HG03280 (cell line): ENCODE results near the gene KIF23.
"Not testable (repeated sequence)": the region's sequence is repeated elsewhere in the genome, so short reads cannot be mapped to it uniquely, and the experiment has no call there.

Source experiments
- ATAC-seq: cut with Tn5 transposase; IDR thresholded peaks from one replicate; pipeline ENCODE4 v1.9.1; 2021; ENCODE audit warnings: mild to moderate bottlenecking, moderate library complexity; ENCODE audit not compliant: unreplicated experiment

KIF23 gene

DNA sequence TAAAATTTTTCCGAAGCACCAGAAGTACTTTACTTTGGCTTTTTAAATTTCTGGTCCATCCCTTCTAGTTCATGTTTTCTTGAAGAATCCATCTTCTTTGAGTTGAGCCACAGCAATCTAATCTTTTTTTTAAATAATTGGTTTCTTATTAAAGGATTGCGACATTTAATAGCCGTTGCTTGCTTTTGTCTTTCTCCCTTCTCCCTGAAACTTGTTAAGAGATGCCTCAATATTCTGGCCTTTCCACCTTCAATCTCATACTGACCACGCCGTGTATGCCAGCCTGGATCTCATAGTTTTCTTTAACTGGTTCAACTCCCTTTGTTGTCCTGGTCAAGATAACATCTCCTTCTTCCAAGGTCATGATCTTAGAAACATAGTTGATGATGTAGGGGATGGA, 20.1 kb downstream of the KIF23 start:
- no peak for ATAC-seq

- ATAC-seq, result no peak
Observed at GRCh38 chr15:69434679-69435078, 20.5 kb downstream of the KIF23 start.

- no peak for ATAC-seq
Observed at GRCh38 chr15:69435985-69436384, 21.8 kb downstream of the KIF23 start.

DNA sequence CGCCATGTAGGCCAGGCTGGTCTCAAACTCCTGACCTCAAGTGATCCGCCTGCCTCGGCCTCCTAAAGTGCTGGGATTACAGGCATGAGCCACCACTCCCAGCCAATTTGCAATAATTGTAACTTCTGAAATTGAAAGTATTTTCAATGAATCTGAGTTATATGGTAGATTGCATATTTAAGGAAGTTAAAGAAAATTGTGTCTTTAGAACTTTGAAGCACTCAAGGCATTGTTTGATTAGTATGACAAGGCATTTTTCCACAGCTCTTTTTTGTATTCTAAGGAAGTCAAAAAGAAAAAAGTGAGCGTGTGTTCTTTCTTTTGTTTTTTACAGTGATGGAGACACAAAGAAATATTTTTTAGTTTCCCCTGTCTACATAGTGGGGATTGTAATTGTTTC, 22.8 kb downstream of the KIF23 start:
- no peak for ATAC-seq

DNA sequence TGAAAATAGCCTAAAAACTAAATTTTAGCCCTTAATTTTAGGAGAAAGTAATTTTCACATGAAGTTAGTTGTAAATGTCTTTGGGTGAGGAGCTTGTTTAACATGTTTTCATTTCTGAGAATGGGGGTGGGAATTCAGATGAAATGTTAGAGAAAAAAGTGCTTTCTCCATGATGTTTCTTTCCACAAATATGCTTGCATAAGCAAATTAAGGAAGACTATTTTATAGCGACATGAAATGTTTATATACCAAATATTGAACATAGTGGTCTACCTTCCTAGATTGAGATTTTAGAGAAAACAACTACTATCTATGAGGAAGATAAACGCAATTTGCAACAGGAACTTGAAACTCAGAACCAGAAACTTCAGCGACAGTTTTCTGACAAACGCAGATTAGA, 25.5 kb downstream of the KIF23 start:
- ATAC-seq, result no peak

GRCh38 chr15:69443032-69443611, 29.0 kb downstream of the KIF23 start:
- no peak for ATAC-seq

- ATAC-seq, result no peak
Observed at GRCh38 chr15:69444686-69445085, 30.5 kb downstream of the KIF23 start.

GRCh38 chr15:69446953-69447352, 32.8 kb downstream of the KIF23 start:
- no peak for ATAC-seq

- not testable (repeated sequence) for ATAC-seq
Observed at GRCh38 chr15:69450221-69450620, 36.1 kb downstream of the KIF23 start.

DNA sequence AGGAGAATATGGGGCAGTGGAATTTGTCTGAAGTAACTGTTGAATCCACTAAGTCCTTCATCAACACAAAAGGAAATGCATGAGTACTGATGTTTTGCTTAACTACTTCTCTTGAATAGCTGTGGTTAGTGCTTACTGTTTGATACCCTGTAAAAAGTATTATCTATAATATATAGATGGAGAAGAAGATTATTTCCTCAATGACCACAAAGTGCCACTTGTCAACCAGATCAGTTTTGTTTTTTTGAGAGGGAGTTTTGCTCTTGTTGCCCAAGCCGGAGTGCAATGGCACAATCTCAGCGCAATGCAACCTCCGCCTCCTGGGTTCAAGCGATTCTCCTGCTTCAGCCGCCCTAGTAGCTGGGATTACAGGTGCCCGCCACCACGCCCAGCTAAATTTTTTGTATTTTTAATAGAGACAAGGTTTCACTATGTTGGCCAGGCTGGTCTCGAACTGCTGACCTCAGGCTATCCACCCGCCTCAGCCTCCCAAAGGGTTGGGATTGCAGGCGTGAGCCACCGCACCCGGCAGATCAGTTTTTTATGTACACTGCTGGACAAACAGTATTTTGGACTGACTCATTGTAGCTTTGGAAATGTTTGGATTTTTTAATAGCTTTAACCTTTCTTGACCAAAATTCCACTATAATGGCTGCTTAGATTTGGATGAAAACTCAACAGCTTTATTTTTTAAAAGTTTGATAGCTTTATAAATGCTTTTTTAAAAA, 37.0 kb downstream of the KIF23 start:
- no peak for ATAC-seq

- peak; percentile 23 for ATAC-seq
Observed at GRCh38 chr15:69451951-69452691, 38.0 kb downstream of the KIF23 start.

DNA sequence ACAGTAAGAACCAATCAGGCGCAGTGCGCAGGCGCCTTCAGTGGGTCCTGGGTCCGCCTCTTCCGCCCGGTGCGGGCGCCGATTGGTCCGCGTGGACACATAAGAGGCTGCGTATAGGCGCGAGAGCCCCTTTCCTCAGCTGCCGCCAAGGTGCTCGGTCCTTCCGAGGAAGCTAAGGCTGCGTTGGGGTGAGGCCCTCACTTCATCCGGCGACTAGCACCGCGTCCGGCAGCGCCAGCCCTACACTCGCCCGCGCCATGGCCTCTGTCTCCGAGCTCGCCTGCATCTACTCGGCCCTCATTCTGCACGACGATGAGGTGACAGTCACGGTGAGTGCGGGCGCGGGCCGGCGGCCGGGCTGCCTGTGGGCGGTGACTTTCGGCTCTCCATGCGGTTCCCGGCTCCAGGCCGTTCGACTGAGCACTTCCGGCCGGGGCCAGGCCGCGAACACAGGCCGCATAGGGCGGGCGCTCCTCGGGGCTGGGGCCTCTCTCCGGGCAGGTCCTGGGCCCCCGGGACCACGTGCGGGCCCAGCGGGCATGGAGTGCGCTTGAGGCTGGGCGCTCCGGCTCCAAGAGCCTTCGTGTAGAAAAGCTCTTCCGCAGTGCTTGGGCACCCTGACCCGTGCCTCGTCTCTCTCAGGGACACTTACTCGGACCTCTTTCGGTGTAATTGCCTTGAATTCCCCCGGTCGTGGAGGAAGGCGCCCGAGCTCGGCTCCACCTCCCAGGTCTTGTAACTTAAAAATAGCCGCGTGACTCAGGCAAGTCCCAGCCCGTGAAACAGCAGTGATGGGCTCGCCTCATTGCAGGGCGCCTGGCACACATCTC, 38.8 kb downstream of the KIF23 start, which contains the start of gene RPLP1:
TSS of gene RPLP1 (plus strand) at position 127 of the 830 bp plus-strand sequence. CDS start at position 258, 131 bp downstream.
- ATAC-seq, result peak; percentile 88

DNA sequence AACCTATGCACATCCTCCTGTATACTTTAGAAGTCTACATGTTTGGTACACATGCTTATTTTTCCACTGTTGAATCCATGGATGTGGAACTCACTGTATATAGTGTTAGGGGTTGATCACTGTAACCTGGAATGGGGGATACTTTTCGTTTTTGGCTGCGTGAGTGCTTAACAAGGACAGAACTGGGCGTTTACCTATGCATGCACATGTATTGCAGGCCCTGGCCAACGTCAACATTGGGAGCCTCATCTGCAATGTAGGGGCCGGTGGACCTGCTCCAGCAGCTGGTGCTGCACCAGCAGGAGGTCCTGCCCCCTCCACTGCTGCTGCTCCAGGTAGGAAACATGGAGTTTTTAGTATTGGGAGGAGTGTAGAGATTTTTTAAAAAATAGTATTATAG, 40.8 kb downstream of the KIF23 start:
- no peak for ATAC-seq

DNA sequence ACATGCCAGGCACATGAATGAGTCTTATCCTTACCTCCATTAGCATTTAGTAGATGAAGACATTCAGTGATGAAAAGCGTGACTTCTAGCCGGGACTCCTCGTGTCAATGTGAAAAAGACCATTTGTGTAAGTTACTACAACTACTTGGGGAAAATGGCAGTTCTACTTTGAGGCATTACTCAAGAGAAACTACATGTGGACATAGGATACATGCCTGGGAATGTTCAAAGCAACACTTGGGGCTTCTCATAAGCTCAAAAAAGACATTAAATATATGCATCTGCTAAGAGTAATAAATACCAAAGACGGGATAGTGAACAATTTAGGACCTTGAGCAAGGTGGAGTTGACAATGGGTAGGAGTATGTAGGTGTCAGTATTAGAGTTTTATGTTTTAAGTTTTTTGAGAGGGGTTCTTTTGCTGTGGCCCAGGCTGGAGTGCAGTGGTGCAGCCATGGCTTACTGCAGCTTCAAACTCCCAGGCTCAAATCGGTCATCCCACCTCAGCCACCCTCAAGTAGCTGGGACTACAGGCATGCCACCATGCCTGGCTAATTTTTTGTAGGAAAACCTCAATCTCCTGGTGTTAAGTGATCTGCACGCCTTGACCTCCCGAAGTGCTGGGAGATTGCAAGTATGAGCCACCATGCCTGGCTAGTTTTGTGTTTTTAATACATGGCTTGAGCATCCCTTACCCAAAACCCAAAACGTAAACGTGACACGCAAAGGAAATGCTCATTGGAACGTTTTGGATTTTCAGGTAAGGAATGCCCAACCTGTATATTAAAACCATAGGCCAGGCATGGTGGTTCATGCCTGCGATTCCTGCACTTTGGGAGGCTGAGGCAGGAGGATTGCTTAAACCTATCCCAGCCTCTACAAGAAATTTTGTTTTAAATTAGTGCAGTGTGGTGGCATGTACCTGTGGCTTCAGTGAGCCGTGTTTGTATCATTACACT, 42.3 kb downstream of the KIF23 start:
- ATAC-seq, result no peak

GRCh38 chr15:69457304-69458280, 43.4 kb downstream of the KIF23 start:
- no peak for ATAC-seq

DNA sequence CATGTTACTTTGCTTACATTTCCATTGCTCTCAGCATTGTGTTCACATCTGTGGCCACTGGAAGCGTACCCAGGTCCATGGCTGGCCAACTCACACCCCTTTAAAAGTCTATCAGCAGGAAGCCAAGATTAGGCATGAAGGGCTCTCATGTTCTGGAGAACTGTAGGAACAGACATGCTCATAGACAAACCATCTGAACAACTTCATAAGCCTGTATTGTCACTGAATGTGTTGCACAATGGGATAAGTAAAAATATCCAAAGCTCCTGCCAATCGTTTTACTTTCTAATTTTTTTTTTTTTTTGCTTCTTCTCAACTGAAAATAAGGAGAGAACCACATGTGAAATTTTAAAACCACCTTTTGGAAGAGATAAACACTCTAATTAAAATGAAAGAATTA, 44.9 kb downstream of the KIF23 start:
- no peak for ATAC-seq

GRCh38 chr15:69460481-69460880, 46.3 kb downstream of the KIF23 start:
- ATAC-seq, result no peak

DNA sequence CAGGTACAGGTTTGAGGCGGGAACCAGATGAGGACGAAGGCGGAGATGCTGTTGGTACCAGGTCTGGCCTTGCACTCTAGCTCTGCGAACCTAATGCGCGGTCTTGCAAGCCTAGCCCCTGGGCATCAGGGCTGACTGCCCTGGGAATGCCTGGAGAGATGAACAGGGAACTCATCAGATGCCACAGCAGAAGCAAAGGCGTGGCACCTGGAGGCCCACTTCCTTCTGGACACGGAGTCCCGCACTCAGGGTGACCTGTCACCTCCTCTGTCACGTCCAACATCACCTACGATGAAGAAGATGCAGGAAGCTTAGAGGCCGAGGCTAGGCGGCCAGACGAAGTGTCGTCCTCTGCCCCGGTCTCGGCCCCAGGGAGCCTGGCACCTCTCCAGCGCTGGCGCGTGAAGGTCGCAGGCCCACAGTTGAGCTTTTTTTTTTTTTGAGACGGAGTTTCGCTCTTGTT, 47.9 kb downstream of the KIF23 start:
- ATAC-seq, result no peak
